NCI-H748 (cell line): ENCODE measurements around the gene SPATA33.
"Not testable (repeated sequence)": the region's sequence is repeated elsewhere in the genome, so short reads cannot be mapped to it uniquely, and the experiment has no call there.

Experiments used
- DNase-seq: peaks from one replicate; lab custom pipeline; 2025; ENCODE audit not compliant: unreplicated experiment; lab: John Stamatoyannopoulos, UW

The SPATA33 gene

DNA sequence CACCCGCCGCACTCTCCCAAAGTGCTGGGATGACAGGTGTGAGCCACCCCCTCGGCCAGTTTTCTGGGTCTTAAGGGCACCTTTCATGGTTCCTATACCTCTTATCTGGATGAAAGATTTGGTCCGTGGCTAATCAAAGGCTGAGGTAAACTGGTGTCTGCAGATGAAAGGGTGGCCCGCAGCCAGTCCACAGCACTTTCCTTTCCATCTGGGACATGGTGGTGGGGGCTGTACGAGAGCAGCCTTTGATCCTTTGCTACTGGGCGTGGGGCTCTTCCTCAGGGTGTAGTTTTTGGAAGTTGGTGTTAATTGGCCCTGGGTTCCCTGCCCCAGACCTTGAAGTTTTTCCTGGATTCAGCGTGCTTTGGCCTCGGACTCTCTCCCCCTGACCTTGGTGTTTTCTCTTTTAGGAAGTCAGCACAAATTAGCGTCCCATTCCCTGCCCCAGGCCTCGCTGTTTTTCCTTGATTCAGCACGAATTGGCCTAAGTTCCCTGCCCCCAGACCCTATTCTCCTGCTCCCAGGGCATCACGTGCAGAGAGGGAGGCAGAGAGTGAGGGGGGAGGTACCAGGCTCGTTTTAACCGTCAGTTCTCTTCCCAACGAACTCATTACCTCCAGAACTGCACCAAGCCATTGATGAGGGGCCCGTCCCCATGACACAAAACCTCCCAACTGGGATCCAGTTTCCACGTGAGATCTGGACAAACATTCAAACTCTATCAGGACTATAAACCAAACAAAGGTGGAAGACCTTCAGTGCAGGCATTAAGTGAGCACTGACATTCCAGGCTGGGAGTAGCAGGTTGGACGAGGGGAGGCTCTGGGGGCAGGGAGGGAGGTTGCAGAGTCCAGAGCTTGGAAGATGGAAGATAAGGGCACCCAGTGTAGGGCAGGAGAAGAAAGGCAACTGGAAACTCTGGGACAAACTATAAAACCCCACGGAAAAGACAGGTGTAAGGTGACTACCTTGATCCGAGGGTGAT lies 32.6 kb upstream of the SPATA33 start:
- no peak for DNase-seq

DNA sequence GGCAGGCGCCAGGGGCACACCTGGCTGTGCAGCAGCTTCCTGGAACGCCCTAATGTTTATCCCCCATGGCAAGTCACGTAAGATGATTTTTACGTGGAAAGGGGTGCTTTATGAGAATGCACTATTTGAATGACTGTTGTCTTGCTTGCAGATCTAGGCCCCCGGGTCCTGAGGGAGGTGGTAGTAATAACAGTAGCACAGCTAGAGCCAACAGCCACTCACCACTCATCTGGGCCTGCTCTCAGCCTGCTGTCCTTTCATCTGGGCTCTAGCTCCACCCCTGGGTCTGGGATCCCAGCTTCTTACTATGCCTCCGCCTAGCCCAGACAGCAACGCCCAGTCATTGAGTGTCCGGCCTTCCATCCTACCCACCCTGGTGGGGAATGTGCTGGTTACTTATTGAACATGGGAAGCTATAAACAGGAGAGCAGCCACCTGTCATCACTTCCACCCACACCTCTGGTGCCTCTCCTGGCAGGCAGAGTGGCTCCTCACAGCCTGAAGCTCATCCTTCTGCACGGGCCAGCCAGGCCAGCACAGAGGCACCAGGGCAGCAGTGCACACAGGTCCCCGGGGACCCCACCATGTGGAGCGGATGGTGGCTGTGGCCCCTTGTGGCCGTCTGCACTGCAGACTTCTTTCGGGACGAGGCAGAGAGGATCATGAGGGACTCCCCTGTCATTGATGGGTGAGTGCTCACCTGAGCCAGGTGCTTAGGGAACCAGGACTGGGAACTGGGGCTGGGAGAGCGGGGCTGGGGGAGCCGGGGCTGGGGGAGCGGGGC lies 27.6 kb upstream of the SPATA33 start:
- DNase-seq = no peak

- no peak for DNase-seq
Measured at GRCh38 chr16:89633064-89633631, 24.5 kb upstream of the SPATA33 start.

GRCh38 chr16:89634463-89635385 lies 22.9 kb upstream of the SPATA33 start:
- not testable (repeated sequence) for DNase-seq

DNA sequence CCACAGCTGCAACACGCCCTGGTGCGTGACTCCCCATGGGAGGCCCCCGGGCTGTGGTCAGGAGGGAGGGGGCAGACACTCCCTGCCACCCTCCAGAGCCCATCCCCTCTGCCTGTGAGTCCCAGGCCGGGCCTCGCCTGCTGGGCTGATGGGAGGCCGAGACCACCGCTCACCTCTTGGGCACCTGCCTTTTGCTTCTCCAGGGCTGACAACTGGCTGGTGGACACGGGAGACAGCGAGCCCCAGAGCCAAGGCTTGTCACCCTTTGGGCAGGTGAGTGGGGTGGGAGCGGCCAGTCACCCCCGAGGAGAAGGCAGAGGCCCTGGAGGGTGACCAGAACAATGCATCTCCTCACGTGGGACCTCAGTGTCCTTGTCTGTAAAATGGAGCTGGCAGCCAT lies 21.0 kb upstream of the SPATA33 start:
- no peak for DNase-seq

GRCh38 chr16:89637379-89637778 lies 20.3 kb upstream of the SPATA33 start:
- DNase-seq = no peak

DNA sequence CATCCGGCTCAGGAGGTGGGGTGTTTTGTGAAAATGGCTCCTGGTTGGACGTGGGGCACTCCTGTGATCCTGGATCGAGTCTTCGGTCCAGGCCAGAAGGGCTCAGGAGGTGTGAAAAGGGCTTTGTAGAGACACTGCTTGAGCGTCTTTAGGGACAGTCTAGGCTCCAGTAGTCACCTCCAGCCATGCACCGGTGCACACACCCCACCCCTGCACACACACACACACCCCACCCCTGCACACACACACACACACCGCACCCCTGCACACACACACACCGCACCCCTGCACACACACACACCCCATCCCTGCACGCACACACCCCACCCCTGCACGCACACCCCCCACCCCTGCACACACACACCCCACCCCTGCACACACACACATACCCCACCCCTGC lies 19.2 kb upstream of the SPATA33 start:
- no peak for DNase-seq

- DNase-seq = no peak
Measured at GRCh38 chr16:89639385-89639784, 18.3 kb upstream of the SPATA33 start.

DNA sequence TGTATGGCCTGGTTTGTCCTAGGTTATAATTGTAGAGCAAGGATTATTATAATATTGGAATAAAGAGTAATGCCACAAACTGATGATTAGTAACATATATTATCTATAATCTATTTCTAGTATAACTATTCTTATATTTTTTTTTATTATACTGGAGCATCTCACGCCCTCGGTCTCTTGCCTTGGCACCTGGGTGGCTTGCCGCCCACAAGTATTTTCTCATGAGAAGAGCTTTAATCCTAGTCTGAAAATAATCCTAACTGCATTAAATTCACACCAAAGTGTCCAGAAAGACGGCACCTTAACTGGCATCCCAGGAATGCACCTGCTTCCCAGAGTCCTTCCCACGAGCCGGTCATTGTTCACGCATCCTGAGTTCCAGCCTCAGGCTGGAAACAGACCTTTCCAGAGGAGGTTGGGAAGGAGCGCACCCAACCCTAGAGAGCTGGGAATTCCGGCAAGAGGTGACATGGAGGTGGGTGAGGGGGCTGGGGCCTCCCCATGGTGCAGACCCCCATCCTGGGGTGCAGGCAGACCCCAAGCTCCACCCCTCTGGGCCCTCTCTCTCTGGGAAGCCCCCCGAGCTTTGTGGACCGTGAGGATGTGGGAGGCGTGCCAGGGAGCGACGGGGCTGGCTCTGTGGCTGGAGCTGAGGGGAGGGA lies 16.0 kb upstream of the SPATA33 start:
- no peak for DNase-seq

- no peak for DNase-seq
Measured at GRCh38 chr16:89642574-89642973, 15.1 kb upstream of the SPATA33 start.

GRCh38 chr16:89643769-89644300 lies 13.8 kb upstream of the SPATA33 start:
- DNase-seq = no peak

GRCh38 chr16:89645122-89645521 lies 12.5 kb upstream of the SPATA33 start:
- DNase-seq = no peak

DNA sequence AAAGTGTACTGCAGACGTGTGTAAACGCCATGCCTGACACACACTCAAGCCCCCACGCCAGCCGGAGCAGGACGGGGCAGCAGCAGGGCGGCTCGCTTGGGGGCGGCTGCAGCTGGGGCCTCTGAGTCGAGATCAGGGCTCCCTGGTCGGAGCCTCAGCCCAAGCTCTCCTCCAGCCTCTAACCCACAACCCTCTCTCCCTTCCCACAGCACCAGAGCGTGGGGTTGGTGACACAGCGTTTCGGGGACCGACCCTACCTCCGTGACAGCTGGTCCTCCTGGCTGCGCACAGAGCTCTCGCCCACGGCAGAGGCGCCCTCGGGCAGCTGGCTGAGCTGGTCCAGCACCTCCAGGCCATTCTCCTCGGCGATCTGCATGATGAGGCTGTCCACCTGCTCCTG lies 11.4 kb upstream of the SPATA33 start:
- DNase-seq = no peak

- no peak for DNase-seq
Measured at GRCh38 chr16:89646906-89647305, 10.7 kb upstream of the SPATA33 start.

GRCh38 chr16:89651584-89651983 lies 6.1 kb upstream of the SPATA33 start:
- DNase-seq = no peak

GRCh38 chr16:89653656-89654295 lies 3.9 kb upstream of the SPATA33 start:
- DNase-seq = no peak

- no peak for DNase-seq
Measured at GRCh38 chr16:89655062-89655643, 2.5 kb upstream of the SPATA33 start.

- DNase-seq = no peak
Measured at GRCh38 chr16:89656435-89657121, 1.1 kb upstream of the SPATA33 start.
